Measurements from ENCODE around the gene PPP1CA.

DNA sequence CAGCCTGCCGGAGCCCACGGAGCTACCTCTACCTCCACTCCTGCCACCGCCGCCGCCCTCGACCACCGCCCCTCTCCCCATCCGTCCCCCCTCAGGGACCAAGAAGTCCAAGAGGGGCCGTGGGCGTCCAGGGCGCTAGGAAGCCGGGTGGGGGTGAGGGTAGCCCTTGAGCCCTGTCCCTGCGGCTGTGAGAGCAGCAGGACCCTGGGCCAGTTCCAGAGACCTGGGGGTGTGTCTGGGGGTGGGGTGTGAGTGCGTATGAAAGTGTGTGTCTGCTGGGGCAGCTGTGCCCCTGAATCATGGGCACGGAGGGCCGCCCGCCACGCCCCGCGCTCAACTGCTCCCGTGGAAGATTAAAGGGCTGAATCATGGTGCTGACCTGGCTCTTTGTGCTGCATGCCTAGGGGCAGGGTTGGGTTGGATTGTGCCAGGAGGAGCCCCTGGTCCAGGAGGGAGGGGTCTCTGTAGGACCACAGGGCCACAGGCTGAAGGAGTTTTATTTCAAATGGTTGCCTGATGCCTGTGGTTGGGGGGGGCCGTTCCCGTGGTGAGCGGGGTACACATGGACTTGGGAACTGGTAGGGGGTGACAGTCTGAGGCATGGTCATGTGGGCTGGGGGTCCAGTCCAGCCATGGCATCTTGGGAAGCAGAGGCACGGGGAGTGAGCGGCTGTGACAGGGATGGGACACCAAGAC, 33.5 kb upstream of the PPP1CA start:
- TF ChIP-seq POLR2A (IDR thresholded peaks at IDR 0.05): no peak
- TF ChIP-seq, protein P1, sequence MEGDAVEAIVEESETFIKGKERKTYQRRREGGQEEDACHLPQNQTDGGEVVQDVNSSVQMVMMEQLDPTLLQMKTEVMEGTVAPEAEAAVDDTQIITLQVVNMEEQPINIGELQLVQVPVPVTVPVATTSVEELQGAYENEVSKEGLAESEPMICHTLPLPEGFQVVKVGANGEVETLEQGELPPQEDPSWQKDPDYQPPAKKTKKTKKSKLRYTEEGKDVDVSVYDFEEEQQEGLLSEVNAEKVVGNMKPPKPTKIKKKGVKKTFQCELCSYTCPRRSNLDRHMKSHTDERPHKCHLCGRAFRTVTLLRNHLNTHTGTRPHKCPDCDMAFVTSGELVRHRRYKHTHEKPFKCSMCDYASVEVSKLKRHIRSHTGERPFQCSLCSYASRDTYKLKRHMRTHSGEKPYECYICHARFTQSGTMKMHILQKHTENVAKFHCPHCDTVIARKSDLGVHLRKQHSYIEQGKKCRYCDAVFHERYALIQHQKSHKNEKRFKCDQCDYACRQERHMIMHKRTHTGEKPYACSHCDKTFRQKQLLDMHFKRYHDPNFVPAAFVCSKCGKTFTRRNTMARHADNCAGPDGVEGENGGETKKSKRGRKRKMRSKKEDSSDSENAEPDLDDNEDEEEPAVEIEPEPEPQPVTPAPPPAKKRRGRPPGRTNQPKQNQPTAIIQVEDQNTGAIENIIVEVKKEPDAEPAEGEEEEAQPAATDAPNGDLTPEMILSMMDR (IDR thresholded peaks at IDR 0.05): no peak
- TF ChIP-seq POLR2AphosphoS5 (IDR thresholded peaks at IDR 0.05): no peak
